Spinal cord (tissue), 10 donors: ENCODE measurements around the gene CYP2A6. TPM values are rescaled to one million over a fixed set of nuclear protein-coding genes. Genes with fewer than 3 reads are reported as not detected.
"Not testable (repeated sequence)": the region's sequence is repeated elsewhere in the genome, so short reads cannot be mapped to it uniquely, and the experiment has no call there.

ENCODE experiments used
- DNase-seq, 6 donors: peaks; one replicate each; pipeline versions ENCODE4 v3.0.0 to v3.0.0-alpha.2; 2013 to 2015; ENCODE audit warnings: low spot score in 6 of 6, low read depth in 4 of 6
- H3K27ac ChIP-seq: one replicate; pipeline ENCODE4 v1.5.1; 2013; ENCODE audit warnings: low read depth, low read length, control low read depth
- H3K27me3 ChIP-seq: one replicate; pipeline ENCODE4 v1.6.1; 2013; ENCODE audit warnings: low read length; ENCODE audit not compliant: control insufficient read depth, insufficient read depth
- H3K36me3 ChIP-seq: one replicate; pipeline ENCODE4 v1.6.1; 2013; ENCODE audit warnings: low read length; ENCODE audit not compliant: control insufficient read depth, insufficient read depth
- H3K4me1 ChIP-seq: one replicate; pipeline ENCODE4 v1.6.1; 2013; ENCODE audit warnings: low read length; ENCODE audit not compliant: control insufficient read depth, insufficient read depth
- H3K4me3 ChIP-seq: one replicate; pipeline ENCODE4 v1.5.1; 2013; ENCODE audit warnings: low read depth, low read length, control low read depth
- H3K9me3 ChIP-seq: one replicate; pipeline ENCODE4 v1.6.1; 2013; ENCODE audit warnings: low read length; ENCODE audit not compliant: control insufficient read depth, insufficient read depth
- WGBS: methylation state at CpG from one replicate; pipeline ENCODE4 v1.1.5; 2013; ENCODE audit warnings: missing lambda C conversion rate; ENCODE audit not compliant: insufficient coverage; 5-methylcytosine and 5-hydroxymethylcytosine counted together
- polyA plus RNA-seq, 2 donors: library from polyadenylated mRNA; unstranded; fragments of 120-200 nt; gene quantifications; one replicate each; pipeline ENCODE4 v1.2.1, GENCODE V29; 2013; ENCODE audit not compliant: insufficient read length in 2 of 2
- total RNA-seq, 2 donors: library from RNA; depleted of rRNA in 1 of 2; stranded (reverse); fragments of 120-200 nt in 1 of 2; fragments of >200 nt in 1 of 2; gene quantifications; one replicate each; pipeline versions ENCODE4 v1.2.3 to v1.2.4, GENCODE V29; 2013 to 2014
- donor health status: healthy.

CYP2A6 gene
- total and polyA plus RNA-seq, 4 donors = 0.48 to 1.9 (median 0.50) TPM; not detected in 1

GRCh38 chr19:40822704-40823553 lies 27.3 kb downstream of the CYP2A6 start:
- not testable (repeated sequence) for H3K9me3 ChIP-seq, H3K4me3 ChIP-seq, DNase-seq, H3K27me3 ChIP-seq, H3K27ac ChIP-seq, H3K36me3 ChIP-seq
- WGBS = 72% methylated on average over 4 of the region's 9 CpGs
- H3K4me1 ChIP-seq = peaks cover 12% of the 10 kb centered on the region

- Histone ChIP-seq H3K4me1 (peaks cover 12% of the 10 kb centered on the region), H3K9me3 (no peaks in the 10 kb centered on the region), H3K27ac (no peak overlapping the region), H3K4me3 (no peak overlapping the region), H3K27me3 (no peaks in the 10 kb centered on the region), H3K36me3 (peaks cover 6% of the 10 kb centered on the region)
- 88% methylated on average over 22 of the region's 22 CpGs for WGBS
- no peak for DNase-seq
Measured at GRCh38 chr19:40822161-40822560, 28.1 kb downstream of the CYP2A6 start.

DNA sequence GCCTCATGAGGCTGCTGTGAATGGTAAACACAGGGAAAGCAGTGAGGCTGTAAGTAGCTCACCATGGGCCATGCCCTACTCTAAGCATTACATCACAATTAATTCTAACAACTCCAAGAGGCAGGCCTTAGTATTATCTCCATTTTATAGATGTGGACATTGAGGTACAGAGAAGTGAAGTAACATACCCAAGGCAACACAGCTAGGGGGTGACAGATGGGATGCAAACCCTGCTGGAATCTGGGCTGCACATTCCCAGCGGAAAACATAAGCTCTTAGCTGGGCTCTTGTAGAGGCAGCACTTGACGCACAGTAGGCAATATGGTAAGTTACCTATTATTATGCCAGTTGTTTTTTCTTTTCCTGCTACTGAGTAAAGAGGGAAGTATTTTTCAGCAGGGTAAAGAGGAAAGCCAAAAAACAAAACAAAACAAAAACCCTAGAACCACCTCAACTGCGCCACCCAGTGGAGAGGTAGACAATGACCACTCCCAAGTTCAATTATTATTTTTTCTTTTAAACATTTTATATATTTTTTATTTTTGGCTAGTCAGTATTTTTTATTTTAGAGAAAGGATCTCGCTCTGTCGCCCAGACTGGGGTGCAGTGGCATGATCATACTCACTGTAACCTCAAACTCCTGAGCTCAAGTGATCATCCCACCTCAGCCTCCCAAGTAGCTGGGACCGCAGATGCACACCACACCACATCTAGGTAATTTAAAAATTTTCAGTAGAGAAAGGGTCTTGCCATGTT lies 30.6 kb downstream of the CYP2A6 start:
- H3K27ac ChIP-seq = not testable (repeated sequence)

DNA sequence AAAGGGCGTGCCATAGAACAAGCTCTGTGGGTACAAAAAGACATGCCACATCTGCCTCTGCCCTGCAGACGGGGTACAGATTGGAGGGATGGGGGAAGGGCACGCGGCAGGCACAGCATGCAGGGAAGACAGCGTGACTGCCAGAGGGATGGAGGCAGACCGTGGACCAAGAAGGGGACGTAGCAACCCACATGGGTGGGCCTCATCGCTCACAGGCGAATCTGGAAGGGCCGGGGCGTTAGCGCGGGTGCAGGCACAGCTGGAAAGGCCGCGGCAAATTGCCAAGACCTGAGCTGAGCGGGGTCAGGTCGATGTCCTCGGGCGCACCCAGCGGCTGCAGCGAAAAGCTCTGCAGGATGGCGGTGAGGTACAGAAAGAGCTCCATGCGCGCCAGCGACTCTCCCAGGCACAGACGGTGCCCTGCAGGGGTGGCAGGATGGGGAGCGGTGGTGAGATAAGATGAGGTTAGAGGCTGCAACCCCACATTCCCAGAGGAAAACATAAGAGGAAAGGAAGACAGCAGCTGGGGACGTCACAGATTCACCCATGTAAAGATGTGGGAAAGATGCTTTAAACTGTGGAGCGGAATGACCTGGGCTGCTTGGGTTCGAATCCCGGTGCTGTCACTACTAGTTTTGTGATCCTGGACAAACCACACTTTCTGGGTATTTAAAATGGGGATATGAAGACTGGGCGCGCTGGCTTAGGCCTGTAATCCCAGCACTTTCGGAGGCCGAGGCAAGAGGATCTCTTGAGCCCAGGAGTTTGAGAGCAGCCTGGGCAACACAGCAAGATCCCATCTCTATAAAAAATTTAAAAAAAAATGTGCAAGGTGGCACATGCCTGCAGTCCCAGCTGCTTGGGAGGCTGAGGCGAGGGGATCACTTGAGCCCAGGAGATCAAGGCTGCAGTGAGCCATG lies 31.5 kb downstream of the CYP2A6 start:
- peaks cover 16% of the 10 kb centered on the region for H3K4me1 ChIP-seq
- WGBS = 43% methylated on average over 16 of the region's 36 CpGs
- H3K36me3 ChIP-seq, H3K9me3 ChIP-seq, H3K27me3 ChIP-seq, H3K27ac ChIP-seq: not testable (repeated sequence)
- peak overlapping the region; percentile 5 for H3K4me3 ChIP-seq
- DNase-seq = peak in 2 of 6 donors; percentile 57 to 78

More for the DNA sequence above, 30.6 kb downstream of the CYP2A6 start:
- not testable (repeated sequence) for H3K27me3 ChIP-seq, H3K9me3 ChIP-seq, H3K4me3 ChIP-seq, H3K36me3 ChIP-seq
- DNase-seq = peak in 2 of 6 donors; percentile 38
- no CpG with 5 or more reads among the region's 6 CpGs for WGBS
- H3K4me1 ChIP-seq = peaks cover 12% of the 10 kb centered on the region

- Histone ChIP-seq H3K36me3 (no peaks in the 10 kb centered on the region), H3K27me3 (no peaks in the 10 kb centered on the region), H3K9me3 (no peaks in the 10 kb centered on the region), H3K27ac (no peak overlapping the region), H3K4me3 (no peak overlapping the region), H3K4me1 (peaks cover 39% of the 10 kb centered on the region)
- DNase-seq = no peak
- 68% methylated on average over 3 of the region's 4 CpGs for WGBS
Measured at GRCh38 chr19:40815223-40815622, 35.0 kb downstream of the CYP2A6 start.

- peak overlapping the region; percentile 49 for H3K27ac ChIP-seq
- H3K4me1 ChIP-seq = peaks cover 44% of the 10 kb centered on the region
- H3K4me3 ChIP-seq = no peak overlapping the region
- DNase-seq = peak in 2 of 6 donors; percentile 35 to 69
- WGBS = no CpG with 5 or more reads among the region's 4 CpGs
- peaks cover 18% of the 10 kb centered on the region for H3K36me3 ChIP-seq
- H3K9me3 ChIP-seq = no peaks in the 10 kb centered on the region
- no peaks in the 10 kb centered on the region for H3K27me3 ChIP-seq
Measured at GRCh38 chr19:40813182-40813581, 37.1 kb downstream of the CYP2A6 start.

DNA sequence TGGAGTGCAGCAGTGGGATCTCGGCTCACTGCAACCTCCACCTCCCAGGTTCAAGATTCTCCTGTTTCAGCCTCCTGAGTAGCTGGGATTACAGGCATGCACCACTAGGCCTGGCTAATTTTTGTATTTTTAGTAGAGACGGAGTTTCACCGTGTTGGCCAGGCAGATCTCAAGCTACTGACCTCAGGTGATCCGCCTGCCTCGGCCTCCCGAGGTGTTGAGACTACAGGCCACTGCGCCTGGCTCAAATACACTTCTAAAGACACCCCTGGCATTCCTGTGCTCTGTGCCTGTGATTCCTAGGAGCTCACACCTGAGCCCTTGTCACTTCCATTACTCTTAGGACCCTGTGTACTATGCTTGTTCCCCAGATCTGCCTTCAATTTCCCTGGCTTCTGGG lies 37.7 kb downstream of the CYP2A6 start:
- WGBS = 81% methylated on average over 6 of the region's 7 CpGs
- not testable (repeated sequence) for H3K4me3 ChIP-seq, DNase-seq, H3K27me3 ChIP-seq, H3K9me3 ChIP-seq
- H3K36me3 ChIP-seq = peaks cover 24% of the 10 kb centered on the region
- H3K27ac ChIP-seq = peak overlapping the region; percentile 49
- peaks cover 50% of the 10 kb centered on the region for H3K4me1 ChIP-seq

DNA sequence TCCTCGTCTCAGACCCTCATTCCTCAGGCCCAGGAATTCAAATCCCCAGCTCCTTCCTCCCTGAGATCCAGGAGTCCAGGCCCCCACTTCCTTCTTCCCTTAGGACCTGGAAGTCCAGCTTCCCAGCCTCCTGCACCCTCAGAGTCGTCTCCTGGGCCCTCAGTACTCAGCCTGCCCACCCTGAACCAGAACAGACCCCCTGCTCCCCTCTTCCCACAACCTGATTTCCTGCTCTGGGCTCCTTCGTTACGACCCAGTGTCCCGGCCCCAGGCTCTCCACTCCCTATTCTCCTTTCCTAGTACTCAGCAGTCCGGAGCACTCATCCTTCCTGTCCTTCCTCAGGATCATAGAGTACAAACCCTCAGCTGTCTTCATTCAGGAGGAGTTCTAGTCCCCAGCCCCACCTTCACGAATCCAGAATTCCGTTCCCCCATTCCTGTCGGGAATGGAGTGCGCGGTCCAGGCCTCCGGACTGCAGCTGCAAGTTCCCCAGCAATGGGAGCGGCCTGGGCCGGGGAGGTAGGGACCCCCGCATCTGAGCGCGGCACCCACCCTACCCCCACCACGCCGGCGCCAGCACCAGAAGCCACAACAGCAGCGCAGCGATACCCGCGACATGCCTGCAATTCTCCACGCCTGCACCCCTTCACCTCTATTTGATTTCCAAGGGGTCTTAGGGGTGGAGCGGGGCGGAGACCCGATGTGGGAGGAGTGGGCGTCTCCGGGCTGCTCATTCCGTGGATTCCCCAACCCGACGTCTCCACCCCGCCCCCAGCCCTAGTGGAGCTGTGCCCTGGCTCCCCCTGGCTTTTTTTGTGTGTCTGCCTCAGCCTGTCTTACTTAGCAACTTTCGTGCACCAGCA lies 38.5 kb downstream of the CYP2A6 start:
- peak in 2 of 6 donors; percentile 68 to 79 for DNase-seq
- H3K9me3 ChIP-seq = no peaks in the 10 kb centered on the region
- H3K4me1 ChIP-seq = peaks cover 59% of the 10 kb centered on the region
- no peaks in the 10 kb centered on the region for H3K27me3 ChIP-seq
- 9% methylated on average over 18 of the region's 35 CpGs for WGBS
- H3K27ac ChIP-seq = peak overlapping the region; percentile 82
- H3K36me3 ChIP-seq = peaks cover 32% of the 10 kb centered on the region
- H3K4me3 ChIP-seq = peak overlapping the region; percentile 39
